IMR-90 (cell line): Measurements from ENCODE around the gene TEX11. TPM values are rescaled to one million over a fixed set of nuclear protein-coding genes. Genes with fewer than 3 reads are reported as not detected.

Experiments used
- ATAC-seq: fragments of 200-7000 bp; cut with Tn5 transposase; 2 replicates; pipeline ENCODE4 v1.9.1; 2020; ENCODE audit warnings: low read depth, mild to moderate bottlenecking, moderate library complexity
- BruUV-seq: library from RNA; stranded (reverse); fragments of 400-500 nt; replicated peaks from 2 replicates; lab custom pipeline; 2021; lab: Mats Ljungman, UMichigan
- CTCF ChIA-PET: fragments of 300-600 bp; formaldehyde crosslinking; extraction: SDS; loops from one replicate; lab custom pipeline; 2021; ENCODE audit warnings: antibody characterized with exemption; lab: Yijun Ruan, JAX
- POLR2A ChIA-PET: fragments of 300-600 bp; sonication (Branson Sonifier 250); formaldehyde crosslinking; loops from one replicate; lab custom pipeline; 2022; ENCODE audit warnings: antibody characterized with exemption; ENCODE audit not compliant: unreplicated experiment; lab: Charles Lee
- DNase-seq: peaks from one replicate; pipeline ENCODE4 v3.0.0; 2013
- H2AFZ ChIP-seq: replicated peaks from 2 replicates; pipeline ENCODE3; 2013; ENCODE audit warnings: low read length, mild to moderate bottlenecking; ENCODE audit not compliant: poor library complexity
- H2AK5ac ChIP-seq: 2 replicates; pipeline ENCODE4 v1.6.1; 2013; ENCODE audit warnings: low read depth, low read length, inconsistent platforms
- H2AK9ac ChIP-seq: replicated peaks from 2 replicates; pipeline ENCODE3; 2013; ENCODE audit warnings: mild to moderate bottlenecking, low read depth, low read length, moderate library complexity; ENCODE audit not compliant: poor library complexity
- H2BK120ac ChIP-seq: 2 replicates; pipeline ENCODE4 v1.6.1; 2013; ENCODE audit warnings: low read depth, low read length, inconsistent platforms
- H2BK15ac ChIP-seq: 3 replicates; pipeline ENCODE4 v1.6.1; 2013; ENCODE audit warnings: low read depth, low read length, inconsistent platforms
- H2BK20ac ChIP-seq: 2 replicates; pipeline ENCODE4 v1.6.1; 2013; ENCODE audit warnings: low read depth, mild to moderate bottlenecking, inconsistent platforms, low read length, moderate library complexity
- H2BK5ac ChIP-seq: 2 replicates; pipeline ENCODE4 v1.6.1; 2013; ENCODE audit warnings: mild to moderate bottlenecking, low read depth, low read length, inconsistent platforms; ENCODE audit not compliant: poor library complexity, severe bottlenecking
- H3K14ac ChIP-seq: replicated peaks from 2 replicates; pipeline ENCODE4 v1.6.1; 2013; ENCODE audit warnings: low read depth, low read length, inconsistent platforms
- H3K18ac ChIP-seq: 2 replicates; pipeline ENCODE4 v1.6.1; 2013; ENCODE audit warnings: low read depth, low read length, control low read depth
- H3K23ac ChIP-seq: 2 replicates; pipeline ENCODE4 v1.6.1; 2013; ENCODE audit warnings: low read depth, low read length, inconsistent platforms
- H3K27ac ChIP-seq: 2 replicates; pipeline ENCODE4 v1.5.1; 2013; ENCODE audit warnings: mild to moderate bottlenecking, control low read depth, low read length; ENCODE audit not compliant: insufficient read depth
- H3K27me3 ChIP-seq: 2 replicates; pipeline ENCODE4 v1.6.1; 2013; ENCODE audit warnings: low read length; ENCODE audit not compliant: control insufficient read depth, insufficient read depth
- H3K36me3 ChIP-seq: 2 replicates; pipeline ENCODE4 v1.6.1; 2013; ENCODE audit warnings: low read length, mixed read lengths; ENCODE audit not compliant: control insufficient read depth, insufficient read depth
- H3K4ac ChIP-seq: 2 replicates; pipeline ENCODE4 v1.6.1; 2013; ENCODE audit warnings: low read depth, low read length, inconsistent platforms
- H3K4me1 ChIP-seq: 2 replicates; pipeline ENCODE4 v1.6.1; 2013; ENCODE audit warnings: low read length, mixed read lengths; ENCODE audit not compliant: control insufficient read depth, insufficient read depth
- H3K4me2 ChIP-seq: 2 replicates; pipeline ENCODE4 v1.6.1; 2013; ENCODE audit warnings: low read depth, mild to moderate bottlenecking, control low read depth, low read length, moderate library complexity
- H3K4me3 ChIP-seq: 2 replicates; pipeline ENCODE4 v1.5.1; 2013; ENCODE audit warnings: low read depth, mild to moderate bottlenecking, control low read depth, low read length, moderate library complexity; ENCODE audit not compliant: insufficient read depth
- H3K56ac ChIP-seq: 2 replicates; pipeline ENCODE4 v1.6.1; 2013; ENCODE audit warnings: low read length, inconsistent platforms; ENCODE audit not compliant: insufficient read depth; ENCODE audit errors: extremely low read depth
- H3K79me1 ChIP-seq, 2 experiments: 2 replicates each; pipeline ENCODE4 v1.6.1; 2013; ENCODE audit warnings: low read length in 2 of 2, inconsistent platforms in 1 of 2, low read depth in 1 of 2
- H3K9ac ChIP-seq: 2 replicates; pipeline ENCODE4 v1.6.1; 2013; ENCODE audit warnings: low read depth, low read length, control low read depth
- H3K9me1 ChIP-seq: 2 replicates; pipeline ENCODE4 v1.6.1; 2013; ENCODE audit warnings: low read length, inconsistent platforms; ENCODE audit not compliant: insufficient read depth
- H3K9me3 ChIP-seq: 2 replicates; pipeline ENCODE4 v1.6.1; 2013; ENCODE audit warnings: low read length; ENCODE audit not compliant: control insufficient read depth, insufficient read depth
- H4K20me1 ChIP-seq: 2 replicates; pipeline ENCODE4 v1.6.1; 2013; ENCODE audit warnings: low read length, inconsistent platforms; ENCODE audit not compliant: insufficient read depth
- H4K5ac ChIP-seq: 2 replicates; pipeline ENCODE4 v1.6.1; 2013; ENCODE audit warnings: mild to moderate bottlenecking, low read depth, low read length, control low read depth
- H4K8ac ChIP-seq, 2 experiments: 2 replicates each; pipeline ENCODE4 v1.6.1; 2013; ENCODE audit warnings: low read depth in 2 of 2, low read length in 2 of 2, control low read depth in 1 of 2, inconsistent platforms in 1 of 2
- H4K91ac ChIP-seq: 2 replicates; pipeline ENCODE4 v1.6.1; 2013; ENCODE audit warnings: low read depth, low read length, inconsistent platforms; ENCODE audit not compliant: insufficient read depth
- CEBPB ChIP-seq: IDR thresholded peaks from 2 replicates; pipeline ENCODE4 v1.6.1; 2012; ENCODE audit warnings: low read depth, low read length, improper control_type of control experiment
- CHD1 ChIP-seq: IDR thresholded peaks from 2 replicates; pipeline ENCODE4 v1.6.1; 2012; ENCODE audit warnings: low read depth, low read length, improper control_type of control experiment
- MXI1 ChIP-seq: IDR thresholded peaks from 2 replicates; pipeline ENCODE4 v1.6.1; 2012; ENCODE audit warnings: low read depth, mild to moderate bottlenecking, low read length, moderate library complexity, borderline replicate concordance
- NFE2L2 ChIP-seq: fragments of 150-350 bp; IDR thresholded peaks from 2 replicates; pipeline ENCODE4 v1.6.1; 2016; ENCODE audit warnings: low read depth, mild to moderate bottlenecking, low read length
- POLR2A ChIP-seq: IDR thresholded peaks from 2 replicates; pipeline ENCODE4 v1.6.1; 2012; ENCODE audit warnings: mild to moderate bottlenecking, low read depth, low read length
- RCOR1 ChIP-seq: IDR thresholded peaks from 2 replicates; pipeline ENCODE4 v1.6.1; 2012; ENCODE audit warnings: mild to moderate bottlenecking, low read length, improper control_type of control experiment; ENCODE audit not compliant: insufficient replicate concordance
- RFX5 ChIP-seq: IDR thresholded peaks from 2 replicates; pipeline ENCODE4 v1.8.0; 2012; ENCODE audit warnings: low read depth, mild to moderate bottlenecking, low read length, moderate library complexity
- SMC3 ChIP-seq: fragments of 150-350 bp; IDR thresholded peaks from 2 replicates; pipeline ENCODE4 v1.6.1; 2016; ENCODE audit warnings: low read depth, mild to moderate bottlenecking, antibody characterized with exemption, low read length, moderate library complexity
- dilution Hi-C: fragments of 300-500 bp; cut with HindIII; formaldehyde crosslinking; loops from one replicate; pipeline ENCODE4 v1.14.3; 2018; ENCODE audit warnings: low sequenced_read_pairs; ENCODE audit not compliant: unreplicated experiment
- in situ Hi-C: fragments of 300-500 bp; cut with MboI; formaldehyde crosslinking; loops from 3 replicates; pipeline ENCODE4 v1.14.3; 2019; ENCODE audit warnings: low sequenced_read_pairs, inconsistent platforms, mixed read lengths
- intact Hi-C: fragments of 100-400 bp; cut with micrococcal nuclease; formaldehyde crosslinking; loops from 2 replicates; pipeline ENCODE4 v1.10.0; 2022
- polyA plus RNA-seq, 3 experiments: library from polyadenylated mRNA; depleted of rRNA; stranded (reverse); fragments of >200 nt; gene quantifications; 2 replicates each; pipeline ENCODE4 v1.2.3, GENCODE V29; 2012; ENCODE audit warnings: low replicate concordance in 1 of 3
- total RNA-seq: library from RNA; depleted of rRNA; stranded (reverse); fragments of >200 nt; gene quantifications from 2 replicates; pipeline ENCODE4 v1.2.3, GENCODE V29; 2012
- TF ChIP-seq, protein P1 (sequence below): fragments of 150-350 bp; IDR thresholded peaks from 2 replicates; pipeline ENCODE4 v1.6.1; 2017; ENCODE audit warnings: mild to moderate bottlenecking, antibody characterized with exemption, low read length, low read depth
- TF ChIP-seq, protein P2 (sequence below): conservative IDR thresholded peaks from 2 replicates; pipeline ENCODE4 v1.5.1; 2012; ENCODE audit warnings: mild to moderate bottlenecking, low read depth, low read length, improper control_type of control experiment
- TF ChIP-seq, protein P3 (sequence below): fragments of 150-350 bp; IDR thresholded peaks from 2 replicates; pipeline ENCODE4 v1.6.1; 2016; ENCODE audit warnings: low read depth, mild to moderate bottlenecking, low read length, moderate library complexity, borderline replicate concordance

The TEX11 gene
- total and polyA plus RNA-seq, 2 of the 4 experiments (the other 2 are of a cell fraction), result not detected

DNA sequence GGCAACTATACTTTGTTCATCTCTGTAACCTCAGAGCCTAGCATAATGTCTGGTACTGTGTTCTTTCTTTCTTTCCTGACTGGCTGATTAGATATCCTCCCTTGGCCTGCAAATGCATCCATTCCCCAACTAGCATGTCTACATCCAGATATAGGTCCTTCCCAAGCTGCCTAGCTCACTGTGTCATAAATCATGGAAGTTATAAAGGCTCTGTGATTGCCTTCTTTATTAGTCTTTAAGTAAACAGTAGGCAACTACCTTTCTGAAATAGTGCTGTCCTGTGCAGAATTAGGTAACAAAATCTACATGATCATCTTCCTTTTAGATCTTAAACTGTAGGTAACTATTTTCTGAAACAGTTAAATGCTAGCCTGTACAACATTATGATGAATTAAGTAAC is 239.4 kb downstream of the TEX11 start:
- no peak overlapping the region for H2AK5ac ChIP-seq
- no peaks in the 10 kb centered on the region; the same call in 1 of the 2 replicates for H3K27me3 ChIP-seq
- no peak overlapping the region for H3K27ac ChIP-seq
- in situ Hi-C loops (no loop called here), intact Hi-C loops (no loop called here), dilution Hi-C loops (no loop called here)
- no peaks in the 10 kb centered on the region for H3K36me3 ChIP-seq
- ChIA-PET CTCF (no interaction called here), POLR2A (no interaction called here)
- no peak overlapping the region for H3K4me2 ChIP-seq
- no peaks in the 10 kb centered on the region for H3K9me3 ChIP-seq
- H4K8ac ChIP-seq, result no peak overlapping the region
- no TSS peak for BruUV-seq
- H4K5ac ChIP-seq, result no peak overlapping the region
- H4K20me1 ChIP-seq, result no peaks in the 10 kb centered on the region
- H2BK5ac ChIP-seq, result no peak overlapping the region
- no peak overlapping the region for H2BK20ac ChIP-seq
- H3K79me1 ChIP-seq, result no peaks in the 10 kb centered on the region
- H2AFZ ChIP-seq, result no peak overlapping the region
- ATAC-seq (no peak), DNase-seq (no peak)
- no peak overlapping the region for H2BK120ac ChIP-seq
- no peaks in the 10 kb centered on the region for H3K9me1 ChIP-seq
- H3K4me3 ChIP-seq, result no peak overlapping the region
- TF ChIP-seq POLR2A (no peak), SMC3 (no peak), RCOR1 (no peak), CHD1 (no peak), CEBPB (no peak), NFE2L2 (no peak), MXI1 (no peak), RFX5 (no peak)
- TF ChIP-seq, protein P1, sequence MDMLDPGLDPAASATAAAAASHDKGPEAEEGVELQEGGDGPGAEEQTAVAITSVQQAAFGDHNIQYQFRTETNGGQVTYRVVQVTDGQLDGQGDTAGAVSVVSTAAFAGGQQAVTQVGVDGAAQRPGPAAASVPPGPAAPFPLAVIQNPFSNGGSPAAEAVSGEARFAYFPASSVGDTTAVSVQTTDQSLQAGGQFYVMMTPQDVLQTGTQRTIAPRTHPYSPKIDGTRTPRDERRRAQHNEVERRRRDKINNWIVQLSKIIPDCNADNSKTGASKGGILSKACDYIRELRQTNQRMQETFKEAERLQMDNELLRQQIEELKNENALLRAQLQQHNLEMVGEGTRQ, result no peak
- TF ChIP-seq, protein P2, sequence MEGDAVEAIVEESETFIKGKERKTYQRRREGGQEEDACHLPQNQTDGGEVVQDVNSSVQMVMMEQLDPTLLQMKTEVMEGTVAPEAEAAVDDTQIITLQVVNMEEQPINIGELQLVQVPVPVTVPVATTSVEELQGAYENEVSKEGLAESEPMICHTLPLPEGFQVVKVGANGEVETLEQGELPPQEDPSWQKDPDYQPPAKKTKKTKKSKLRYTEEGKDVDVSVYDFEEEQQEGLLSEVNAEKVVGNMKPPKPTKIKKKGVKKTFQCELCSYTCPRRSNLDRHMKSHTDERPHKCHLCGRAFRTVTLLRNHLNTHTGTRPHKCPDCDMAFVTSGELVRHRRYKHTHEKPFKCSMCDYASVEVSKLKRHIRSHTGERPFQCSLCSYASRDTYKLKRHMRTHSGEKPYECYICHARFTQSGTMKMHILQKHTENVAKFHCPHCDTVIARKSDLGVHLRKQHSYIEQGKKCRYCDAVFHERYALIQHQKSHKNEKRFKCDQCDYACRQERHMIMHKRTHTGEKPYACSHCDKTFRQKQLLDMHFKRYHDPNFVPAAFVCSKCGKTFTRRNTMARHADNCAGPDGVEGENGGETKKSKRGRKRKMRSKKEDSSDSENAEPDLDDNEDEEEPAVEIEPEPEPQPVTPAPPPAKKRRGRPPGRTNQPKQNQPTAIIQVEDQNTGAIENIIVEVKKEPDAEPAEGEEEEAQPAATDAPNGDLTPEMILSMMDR, result no peak
- TF ChIP-seq, protein P3, sequence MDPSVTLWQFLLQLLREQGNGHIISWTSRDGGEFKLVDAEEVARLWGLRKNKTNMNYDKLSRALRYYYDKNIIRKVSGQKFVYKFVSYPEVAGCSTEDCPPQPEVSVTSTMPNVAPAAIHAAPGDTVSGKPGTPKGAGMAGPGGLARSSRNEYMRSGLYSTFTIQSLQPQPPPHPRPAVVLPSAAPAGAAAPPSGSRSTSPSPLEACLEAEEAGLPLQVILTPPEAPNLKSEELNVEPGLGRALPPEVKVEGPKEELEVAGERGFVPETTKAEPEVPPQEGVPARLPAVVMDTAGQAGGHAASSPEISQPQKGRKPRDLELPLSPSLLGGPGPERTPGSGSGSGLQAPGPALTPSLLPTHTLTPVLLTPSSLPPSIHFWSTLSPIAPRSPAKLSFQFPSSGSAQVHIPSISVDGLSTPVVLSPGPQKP, result no peak
- no peak overlapping the region for H3K18ac ChIP-seq
- no peak overlapping the region for H3K56ac ChIP-seq
- H3K9ac ChIP-seq, result no peak overlapping the region
- H4K91ac ChIP-seq, result no peak overlapping the region
- no peak overlapping the region for H3K14ac ChIP-seq
- H2AK9ac ChIP-seq, result no peak overlapping the region
- no peak overlapping the region for H3K23ac ChIP-seq
- H3K4ac ChIP-seq, result no peak overlapping the region
- H2BK15ac ChIP-seq, result no peak overlapping the region
- H3K4me1 ChIP-seq, result no peaks in the 10 kb centered on the region
